Small intestine (tissue), 4 donors: ENCODE measurements around the gene TMEM79. TPM values are rescaled to one million over a fixed set of nuclear protein-coding genes. Genes with fewer than 3 reads are reported as not detected.

Experiments used
- polyA plus RNA-seq, 4 donors: library from polyadenylated mRNA; stranded (reverse) in 3 of 4; unstranded in 1 of 4; fragments of 200-250 nt in 3 of 4; fragments of 120-200 nt in 1 of 4; gene quantifications; one replicate each; pipeline versions ENCODE4 v1.2.1 to v1.2.3, GENCODE V29; 2013
- donor health status: healthy with polysubstance abuse.
- donor health status: Bipolar disorder and iron deficiency.
- donor health status: healthy.

Gene TMEM79
- polyA plus RNA-seq, 4 donors = 2.2 to 8.3 (median 4.6) TPM

Other genes with a start within 250 kb of the TMEM79 start
- 10 to 100 TPM; 14.1 to 37.1 (median 20.4) TPM for gene UBQLN4, start 230.5 kb upstream of the TMEM79 start, polyA plus RNA-seq
- gene LAMTOR2, start 229.5 kb upstream of the TMEM79 start, polyA plus RNA-seq = 100 to 1,000 TPM in 3 of 4 donors, 10 to 100 TPM in 1; 66.7 to 226 (median 148) TPM
- gene RAB25, start 223.2 kb upstream of the TMEM79 start, polyA plus RNA-seq = 100 to 1,000 TPM; 140 to 216 (median 169) TPM
- gene MEX3A, start 201.9 kb upstream of the TMEM79 start, polyA plus RNA-seq = 1 to 10 TPM in 2 of 4 donors, under 1 TPM in 2; under 0.01 to 5.6 (median 0.87) TPM
- gene LMNA, start 169.6 kb upstream of the TMEM79 start, polyA plus RNA-seq = 100 to 1,000 TPM in 3 of 4 donors, 10 to 100 TPM in 1; 89.7 to 168 (median 105) TPM
- 1 to 10 TPM in 3 of 4 donors, under 1 TPM in 1; 0.89 to 7.7 (median 1.8) TPM for gene SEMA4A, start 130.7 kb upstream of the TMEM79 start, polyA plus RNA-seq
- gene SLC25A44, start 90.2 kb upstream of the TMEM79 start, polyA plus RNA-seq = 10 to 100 TPM; 13.4 to 46.6 (median 17.3) TPM
- gene PMF1, start 71.3 kb upstream of the TMEM79 start, polyA plus RNA-seq = 10 to 100 TPM; 53.5 to 65.9 (median 62.2) TPM
- gene BGLAP, start 42.1 kb upstream of the TMEM79 start, polyA plus RNA-seq = 1 to 10 TPM in 1 of 4 donors, under 1 TPM in 1, not detected in 2; 0.48 to 3.9 TPM
- 1 to 10 TPM; 3.0 to 8.7 (median 5.5) TPM for gene PAQR6, start 36.3 kb upstream of the TMEM79 start, polyA plus RNA-seq
- 10 to 100 TPM; 30.0 to 57.0 (median 43.3) TPM for gene SMG5, start 1.5 kb upstream of the TMEM79 start, polyA plus RNA-seq
- gene GLMP, start 11.4 kb downstream of the TMEM79 start, polyA plus RNA-seq = 100 to 1,000 TPM in 1 of 4 donors, 10 to 100 TPM in 3; 30.7 to 263 (median 63.9) TPM
- gene VHLL, start 15.0 kb downstream of the TMEM79 start, polyA plus RNA-seq = not detected
- gene CCT3, start 54.0 kb downstream of the TMEM79 start, polyA plus RNA-seq = 100 to 1,000 TPM; 113 to 187 (median 155) TPM
- 1 to 10 TPM in 2 of 4 donors, under 1 TPM in 1, not detected in 1; 0.73 to 3.1 (median 1.0) TPM for gene TSACC, start 54.2 kb downstream of the TMEM79 start, polyA plus RNA-seq
- 10 to 100 TPM in 1 of 4 donors, 1 to 10 TPM in 2, under 1 TPM in 1; 0.27 to 55.2 (median 2.7) TPM for gene RHBG, start 84.9 kb downstream of the TMEM79 start, polyA plus RNA-seq
- gene MEF2D, start 216.4 kb downstream of the TMEM79 start, polyA plus RNA-seq = 10 to 100 TPM in 2 of 4 donors, 1 to 10 TPM in 2; 5.8 to 23.7 (median 13.0) TPM